HG02571 (cell line): ENCODE data around the gene CEBPZOS.
A peak's percentile ranks its signal among the peaks of the same experiment; 100 is the strongest.

Source experiments
- ATAC-seq: cut with Tn5 transposase; IDR thresholded peaks from one replicate; pipeline ENCODE4 v1.9.1; 2021; ENCODE audit warnings: mild to moderate bottlenecking, moderate library complexity; ENCODE audit not compliant: unreplicated experiment

Gene CEBPZOS

GRCh38 chr2:37231241-37232130 is 35.2 kb downstream of the CEBPZOS start, which contains the start of the genes CEBPZ and NDUFAF7:
Gene CEBPZ (minus strand): TSS chr2:37231596. CDS start chr2:37231567, 29 bp downstream.
Gene NDUFAF7 (plus strand): TSS chr2:37231658. CDS start chr2:37231706, 48 bp downstream.
- peak; percentile 95 for ATAC-seq

GRCh38 chr2:37232131-37232933 is 36.0 kb downstream of the CEBPZOS start:
- no peak for ATAC-seq

GRCh38 chr2:37243435-37243834 is 47.1 kb downstream of the CEBPZOS start:
- no peak for ATAC-seq

- ATAC-seq, result no peak
Observed at GRCh38 chr2:37244017-37244416, 47.7 kb downstream of the CEBPZOS start.

- ATAC-seq, result no peak
Observed at GRCh38 chr2:37244755-37245154, 48.5 kb downstream of the CEBPZOS start.

GRCh38 chr2:37246205-37246604 is 49.9 kb downstream of the CEBPZOS start:
- no peak for ATAC-seq

- no peak for ATAC-seq
Observed at GRCh38 chr2:37250869-37251740, 54.8 kb downstream of the CEBPZOS start.
